HL-60/S4 (cell line): ENCODE results near the gene GPR3.

Experiments
- in situ Hi-C: fragments of 300-500 bp; cut with MboI; formaldehyde crosslinking; loops from 2 replicates; pipeline ENCODE4 v1.14.3; 2022; ENCODE audit warnings: low sequenced_read_pairs

The GPR3 gene

GRCh38 chr1:27358038-27358927, 34.1 kb upstream of the GPR3 start:
- in situ Hi-C loops: no loop called here

DNA sequence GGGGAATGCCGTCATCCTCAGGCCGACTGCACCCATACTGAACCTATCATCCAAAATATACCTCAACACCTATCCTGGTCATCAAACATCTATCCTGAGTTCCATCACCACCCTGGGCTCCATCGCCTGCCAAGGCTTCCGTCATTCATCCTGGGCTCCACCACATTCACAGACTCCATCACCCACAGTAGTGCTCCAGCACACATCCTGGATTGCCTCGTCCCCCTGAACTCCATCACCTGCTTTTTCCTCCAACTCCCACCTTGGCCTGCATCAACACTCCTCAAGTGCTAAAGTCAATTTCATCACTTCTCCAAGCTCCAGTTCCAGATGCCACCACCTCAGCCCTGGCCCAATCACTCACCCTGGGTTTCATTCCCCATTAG, 33.5 kb upstream of the GPR3 start:
- in situ Hi-C loops: no loop called here

GRCh38 chr1:27359822-27360158, 32.6 kb upstream of the GPR3 start:
- in situ Hi-C loops: no loop called here

GRCh38 chr1:27360159-27361043, 32.0 kb upstream of the GPR3 start:
- in situ Hi-C loops: no loop called here

DNA sequence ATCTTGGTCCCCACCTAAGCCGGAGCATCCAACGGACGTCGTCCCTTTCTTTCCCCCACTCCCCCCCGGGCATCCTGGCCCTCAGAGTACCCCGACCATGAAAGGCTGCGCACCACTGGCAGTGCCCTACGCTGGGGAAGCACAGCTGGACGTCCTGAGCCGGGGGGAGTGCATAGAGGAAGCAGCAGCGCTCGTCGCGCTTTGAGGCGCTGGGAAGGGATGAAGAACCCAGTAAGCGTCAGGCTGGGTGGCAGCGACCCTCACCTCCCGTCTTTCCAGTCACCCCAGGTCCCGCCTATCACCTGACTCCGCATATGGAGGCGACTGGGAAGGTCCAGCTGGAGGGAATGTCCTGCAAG, 31.4 kb upstream of the GPR3 start:
- in situ Hi-C loops: no loop called here

DNA sequence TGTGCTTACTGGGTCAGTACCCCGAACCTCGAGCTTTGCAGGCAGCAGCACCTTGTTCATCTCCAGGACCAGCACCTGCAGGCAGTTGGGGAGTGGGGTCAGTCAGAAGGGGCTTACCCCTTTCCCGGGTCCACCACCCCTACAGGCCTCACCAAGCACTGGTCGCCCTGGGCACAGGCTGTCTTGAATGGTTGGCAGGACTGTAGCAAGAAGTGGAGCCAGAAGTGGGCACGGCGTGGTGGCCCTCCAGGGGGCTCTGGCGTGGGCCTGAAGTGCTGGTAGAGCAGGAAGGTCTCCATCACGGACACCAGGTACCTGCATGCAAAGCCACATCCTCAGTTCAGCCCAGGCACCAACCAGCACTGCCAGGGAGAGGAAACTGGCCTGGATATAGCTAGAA, 30.9 kb upstream of the GPR3 start:
- in situ Hi-C loops: no loop called here

- in situ Hi-C loops: no loop called here
Measured at GRCh38 chr1:27363766-27364695, 28.4 kb upstream of the GPR3 start.

GRCh38 chr1:27364696-27365371, 27.6 kb upstream of the GPR3 start:
- in situ Hi-C loops: no loop called here

DNA sequence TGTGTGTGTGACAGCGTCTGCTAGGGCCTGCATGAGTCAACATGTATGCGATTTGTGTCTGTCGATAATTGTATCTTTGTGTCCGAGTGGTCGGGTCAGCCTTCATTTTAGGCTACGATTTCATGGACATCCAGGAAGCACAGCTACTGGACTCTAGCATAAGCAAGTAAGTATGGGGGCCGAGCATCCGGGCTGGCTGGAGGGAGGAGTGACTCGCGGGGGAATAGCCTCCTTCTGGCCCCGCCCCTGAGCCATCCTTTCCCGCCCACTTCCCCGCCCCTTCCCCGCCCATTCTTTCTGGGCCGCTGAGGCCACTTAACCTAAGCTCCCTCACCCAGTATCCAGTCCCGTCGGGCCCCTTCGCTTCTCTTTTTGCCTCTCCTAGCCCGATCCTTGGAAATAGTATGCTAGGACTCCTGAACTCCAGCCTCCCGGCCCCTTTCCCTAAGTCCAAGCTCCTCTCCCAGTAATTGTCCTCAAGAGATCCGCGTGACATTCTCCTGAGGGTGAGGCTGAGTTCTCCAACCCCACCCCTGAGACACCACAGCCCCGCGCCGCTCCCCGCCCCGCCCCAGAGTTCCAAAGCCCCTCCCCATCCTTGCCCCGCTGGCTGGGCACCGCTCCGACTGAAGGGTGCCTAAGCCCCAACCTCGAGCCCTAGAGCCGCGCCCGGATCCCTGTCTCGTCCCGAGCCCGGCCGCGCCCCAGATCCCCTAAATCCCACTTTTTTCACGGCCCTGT, 26.9 kb upstream of the GPR3 start:
- in situ Hi-C loops: no loop called here

GRCh38 chr1:27366113-27366410, 26.4 kb upstream of the GPR3 start:
- in situ Hi-C loops: no loop called here

- in situ Hi-C loops: no loop called here
Measured at GRCh38 chr1:27366411-27367159, 25.8 kb upstream of the GPR3 start, which contains the start of gene MAP3K6. Gene MAP3K6 (minus strand): TSS chr1:27366961. CDS start chr1:27366597, 364 bp downstream.

GRCh38 chr1:27367160-27367650, 25.2 kb upstream of the GPR3 start:
- in situ Hi-C loops: no loop called here

DNA sequence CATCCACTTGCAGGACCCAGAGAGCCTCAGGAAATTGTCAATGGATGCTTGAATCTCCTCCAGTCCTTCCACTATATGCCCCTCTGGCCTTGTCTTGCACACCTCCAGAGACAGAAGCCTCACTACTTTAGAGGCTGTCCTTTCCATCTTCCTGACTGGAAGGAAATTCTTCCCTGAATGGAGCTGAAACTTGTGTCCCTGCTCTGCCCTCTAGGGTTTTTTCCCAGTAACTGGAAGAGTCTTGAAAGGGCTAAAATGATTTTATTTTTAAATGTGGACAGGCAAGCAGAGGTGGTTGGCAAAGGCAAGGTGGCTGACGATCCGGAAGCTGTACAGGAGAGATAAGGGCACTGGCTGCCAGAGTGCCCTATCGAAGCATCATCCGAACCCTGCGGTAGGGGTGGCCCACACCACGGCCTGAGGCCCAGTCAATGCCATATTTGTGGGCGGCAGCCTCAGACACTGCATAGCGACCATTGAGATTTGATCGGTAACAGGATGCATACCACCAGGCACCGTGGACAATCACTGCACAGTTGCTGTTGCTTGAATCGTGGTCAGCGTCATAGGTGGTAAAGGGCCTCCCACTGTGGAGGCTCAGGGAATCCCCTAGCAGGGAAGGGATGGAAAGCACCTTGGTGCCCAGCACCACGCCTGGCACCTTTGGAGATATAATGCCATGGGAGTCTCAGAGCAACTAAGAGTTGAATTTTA, 23.4 kb upstream of the GPR3 start:
- in situ Hi-C loops: no loop called here

- in situ Hi-C loops: no loop called here
Measured at GRCh38 chr1:27372022-27372807, 20.2 kb upstream of the GPR3 start.

GRCh38 chr1:27372808-27373690, 19.4 kb upstream of the GPR3 start:
- in situ Hi-C loops: no loop called here

DNA sequence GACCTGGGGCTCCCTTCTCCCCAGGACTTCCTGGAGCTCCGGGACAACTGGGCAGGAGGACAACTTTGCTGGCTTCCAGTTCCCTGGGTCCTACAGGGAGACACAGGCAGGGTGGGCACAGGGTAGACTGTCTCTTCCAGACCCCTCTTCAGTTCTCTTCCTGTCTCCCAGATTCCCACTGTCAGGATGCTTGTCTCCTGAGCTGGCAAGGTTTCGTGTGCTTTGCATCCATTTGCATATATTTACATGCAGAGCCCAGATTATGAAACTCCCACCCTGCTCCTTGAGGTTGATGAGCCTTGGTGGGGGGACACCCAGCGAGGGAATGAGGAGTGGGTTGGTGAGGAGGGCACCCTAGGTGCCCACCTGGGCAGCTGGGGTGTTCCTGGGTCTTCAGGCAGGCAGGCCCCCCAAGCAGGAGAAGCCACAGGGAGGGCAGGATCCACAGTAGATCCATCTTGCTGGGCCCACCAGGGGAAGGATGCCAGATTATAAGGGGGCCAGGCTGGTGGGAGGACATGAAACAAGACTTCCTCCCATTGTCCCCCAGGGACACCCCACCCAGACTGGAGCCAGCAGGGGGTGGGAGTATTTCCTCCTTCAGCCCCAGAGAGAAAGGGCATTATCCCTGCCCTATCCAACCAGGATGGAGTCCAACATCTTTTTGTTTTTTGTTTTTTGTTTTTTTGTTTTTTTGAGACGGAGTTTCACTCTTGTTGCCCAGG, 17.9 kb upstream of the GPR3 start, which contains the start of gene FCN3:
TSS of gene FCN3 (minus strand) at position 463 of the 725 bp plus-strand sequence. CDS start at position 457, 6 bp downstream.
- in situ Hi-C loops: no loop called here
